Stimulated activated CD8-positive, alpha-beta memory T cell treated with anti-CD3 and anti-CD28 coated beads, Interleukin-2, amount 100 ng/mL, for 1 hour (primary cell): Measurements from ENCODE around the gene GAS6.

Experiments
- DNase-seq, 2 donors: peaks; one replicate each; pipeline ENCODE4 v3.0.0-alpha.2; 2020; ENCODE audit warnings: low read depth in 2 of 2

GAS6 gene

GRCh38 chr13:113770937-113771336 is 92.9 kb downstream of the GAS6 start:
- DNase-seq, result no peak
